H9 (cell line): ENCODE data around the gene ARHGAP45. TPM values are rescaled to one million over a fixed set of nuclear protein-coding genes. Genes with fewer than 3 reads are reported as not detected.
A peak's percentile ranks its signal among the peaks of the same experiment; 100 is the strongest.
"Not testable (repeated sequence)": the region's sequence is repeated elsewhere in the genome, so short reads cannot be mapped to it uniquely, and the experiment has no call there.

ENCODE experiments used
- DNase-seq: peaks from one replicate; pipeline ENCODE4 v3.0.0-alpha.2; 2017
- H2AFZ ChIP-seq: one replicate; pipeline ENCODE4 v1.6.1; 2013; ENCODE audit warnings: mild to moderate bottlenecking, low read length, control low read depth, moderate library complexity
- H2AK5ac ChIP-seq: 2 replicates; pipeline ENCODE4 v1.6.1; 2013; ENCODE audit warnings: low read length, control low read depth, mixed read lengths; ENCODE audit not compliant: insufficient read length
- H2BK120ac ChIP-seq: one replicate; pipeline ENCODE4 v1.6.1; 2013; ENCODE audit warnings: low read depth, mild to moderate bottlenecking, low read length, control low read depth, inconsistent platforms; ENCODE audit not compliant: poor library complexity, severe bottlenecking
- H2BK12ac ChIP-seq: 2 replicates; pipeline ENCODE4 v1.6.1; 2013; ENCODE audit warnings: low read length, control low read depth, mixed read lengths, low read depth; ENCODE audit not compliant: insufficient read length
- H2BK15ac ChIP-seq: 2 replicates; pipeline ENCODE4 v1.6.1; 2013; ENCODE audit warnings: low read depth, low read length, control low read depth
- H2BK20ac ChIP-seq: one replicate; pipeline ENCODE4 v1.6.1; 2013; ENCODE audit warnings: low read depth, mild to moderate bottlenecking, low read length, control low read depth, inconsistent platforms; ENCODE audit not compliant: poor library complexity, severe bottlenecking
- H2BK5ac ChIP-seq: 2 replicates; pipeline ENCODE4 v1.6.1; 2013; ENCODE audit warnings: low read length, control low read depth, mixed read lengths; ENCODE audit not compliant: insufficient read length
- H3K14ac ChIP-seq: 2 replicates; pipeline ENCODE4 v1.6.1; 2013; ENCODE audit warnings: low read length, control low read depth; ENCODE audit not compliant: insufficient read depth
- H3K18ac ChIP-seq: 2 replicates; pipeline ENCODE4 v1.6.1; 2013; ENCODE audit warnings: low read depth, mild to moderate bottlenecking, mixed read lengths, low read length, control low read depth; ENCODE audit not compliant: insufficient read length
- H3K23ac ChIP-seq: 2 replicates; pipeline ENCODE4 v1.6.1; 2013; ENCODE audit warnings: low read length, control low read depth, mixed read lengths, low read depth; ENCODE audit not compliant: insufficient read length
- H3K23me2 ChIP-seq: 2 replicates; pipeline ENCODE4 v1.6.1; 2013; ENCODE audit warnings: low read depth, mild to moderate bottlenecking, mixed read lengths, low read length, control low read depth; ENCODE audit not compliant: insufficient read length, poor library complexity, severe bottlenecking
- H3K27ac ChIP-seq: 2 replicates; pipeline ENCODE4 v1.5.1; 2013; ENCODE audit warnings: low read length, control low read depth, mixed read lengths, low read depth; ENCODE audit not compliant: insufficient read length
- H3K27me3 ChIP-seq: 2 replicates; pipeline ENCODE4 v1.6.1; 2013; ENCODE audit warnings: low read length, control low read depth, inconsistent platforms; ENCODE audit not compliant: insufficient read depth
- H3K4ac ChIP-seq: 2 replicates; pipeline ENCODE4 v1.6.1; 2013; ENCODE audit warnings: low read depth, mild to moderate bottlenecking, control low read depth, inconsistent platforms, low read length, moderate library complexity
- H3K4me1 ChIP-seq: 2 replicates; pipeline ENCODE4 v1.6.1; 2013; ENCODE audit warnings: low read length, control low read depth, inconsistent platforms; ENCODE audit not compliant: insufficient read depth
- H3K4me2 ChIP-seq: 2 replicates; pipeline ENCODE4 v1.6.1; 2013; ENCODE audit warnings: low read length, control low read depth, mixed read lengths; ENCODE audit not compliant: insufficient read length, insufficient read depth
- H3K56ac ChIP-seq: 2 replicates; pipeline ENCODE4 v1.6.1; 2013; ENCODE audit warnings: low read depth, mild to moderate bottlenecking, mixed read lengths, low read length, control low read depth; ENCODE audit not compliant: insufficient read length
- H3K79me1 ChIP-seq: 2 replicates; pipeline ENCODE4 v1.6.1; 2013; ENCODE audit warnings: low read depth, mild to moderate bottlenecking, moderate library complexity, low read length, control low read depth, inconsistent platforms; ENCODE audit not compliant: insufficient read depth, poor library complexity, severe bottlenecking
- H3K79me2 ChIP-seq: 2 replicates; pipeline ENCODE4 v1.6.1; 2013; ENCODE audit warnings: low read length, control low read depth, inconsistent platforms; ENCODE audit not compliant: insufficient read depth
- H3K9ac ChIP-seq: 2 replicates; pipeline ENCODE4 v1.6.1; 2013; ENCODE audit warnings: low read length, control low read depth, mixed read lengths; ENCODE audit not compliant: insufficient read length; ENCODE audit errors: extremely low read depth
- H3K9me3 ChIP-seq: one replicate; pipeline ENCODE4 v1.6.1; 2013; ENCODE audit warnings: low read depth, low read length, inconsistent platforms; ENCODE audit not compliant: control insufficient read depth
- H3T11ph ChIP-seq: one replicate; pipeline ENCODE4 v1.6.1; 2013; ENCODE audit warnings: mild to moderate bottlenecking, low read length, control low read depth, inconsistent platforms
- H4K20me1 ChIP-seq: one replicate; pipeline ENCODE4 v1.6.1; 2013; ENCODE audit not compliant: control insufficient read depth, insufficient read length, insufficient read depth
- H4K5ac ChIP-seq: 2 replicates; pipeline ENCODE4 v1.6.1; 2013; ENCODE audit warnings: low read depth, mild to moderate bottlenecking, mixed read lengths, low read length, control low read depth; ENCODE audit not compliant: insufficient read length
- H4K8ac ChIP-seq: replicated peaks from 2 replicates; pipeline ENCODE4 v1.6.1; 2013; ENCODE audit warnings: low read length, control low read depth, mixed read lengths, low read depth; ENCODE audit not compliant: insufficient read length
- H4K91ac ChIP-seq: 2 replicates; pipeline ENCODE4 v1.6.1; 2013; ENCODE audit warnings: low read depth, mild to moderate bottlenecking, moderate library complexity, mixed read lengths, low read length, control low read depth; ENCODE audit not compliant: insufficient read length
- H3K27ac Mint-ChIP-seq, 3 experiments: 2 replicates in 2 of 3; 3 replicates in 1 of 3; pipeline ENCODE4 v1.8.0; 2020 to 2021; ENCODE audit warnings: mixed read lengths in 3 of 3, mild to moderate bottlenecking in 1 of 3, moderate library complexity in 1 of 3
- H3K27me3 Mint-ChIP-seq: 2 replicates; pipeline ENCODE4 v1.8.0; 2021; ENCODE audit warnings: low read depth, mild to moderate bottlenecking, moderate library complexity, mixed read lengths
- H3K36me3 Mint-ChIP-seq, 3 experiments: 2 replicates in 2 of 3; 3 replicates in 1 of 3; pipeline ENCODE4 v1.8.0; 2020 to 2021; ENCODE audit warnings: low read depth in 3 of 3, mixed read lengths in 3 of 3; ENCODE audit not compliant: insufficient read depth in 1 of 3
- H3K4me1 Mint-ChIP-seq, 2 experiments: 2 replicates each; pipeline ENCODE4 v1.8.0; 2020; ENCODE audit warnings: mixed read lengths in 2 of 2
- H3K4me3 Mint-ChIP-seq, 2 experiments: 2 replicates in 1 of 2; 3 replicates in 1 of 2; pipeline ENCODE4 v1.8.0; 2020 to 2021; ENCODE audit warnings: mild to moderate bottlenecking in 2 of 2, mixed read lengths in 2 of 2, moderate library complexity in 1 of 2
- H3K9me3 Mint-ChIP-seq, 2 experiments: 2 replicates in 1 of 2; 3 replicates in 1 of 2; pipeline ENCODE4 v1.8.0; 2020; ENCODE audit warnings: mild to moderate bottlenecking in 2 of 2, mixed read lengths in 2 of 2, moderate library complexity in 1 of 2
- WGBS: extraction: QIAGEN DNeasy Blood & Tissue Kit; methylation state at CpG from one replicate; pipeline ENCODE4 v1.1.7; 2013; ENCODE audit warnings: missing lambda C conversion rate, low lambda C conversion rate, mixed read lengths; ENCODE audit not compliant: insufficient read length; ENCODE audit errors: extremely low coverage; 5-methylcytosine and 5-hydroxymethylcytosine counted together
- total RNA-seq: library from RNA; stranded (reverse); gene quantifications from 2 replicates; pipeline ENCODE4 v1.2.1, GENCODE V29; 2021

The ARHGAP45 gene
- total RNA-seq, 1 experiment from 2014 or later = 39.8 TPM

DNA sequence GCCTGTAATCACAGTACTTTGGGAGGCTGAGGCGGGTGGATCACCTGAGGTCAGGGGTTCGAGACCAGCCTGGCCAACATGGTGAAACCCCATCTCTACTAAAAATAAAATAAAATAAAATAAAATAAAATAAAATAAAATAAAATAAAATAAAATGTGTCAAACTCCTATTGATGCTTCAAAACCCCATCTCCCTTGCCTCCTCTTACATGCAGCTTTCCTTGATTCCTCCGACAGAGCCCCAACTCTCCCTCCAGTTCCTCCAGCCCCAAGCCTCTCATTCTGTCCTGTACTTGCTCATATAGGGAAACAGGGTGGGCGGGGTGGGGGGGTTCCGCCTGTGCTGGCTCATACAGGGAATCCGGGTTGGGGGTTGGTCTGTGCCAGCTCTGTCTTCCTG is 41.9 kb upstream of the ARHGAP45 start:
- not testable (repeated sequence) for H3K27me3 Mint-ChIP-seq, H3K9me3 Mint-ChIP-seq, H4K8ac ChIP-seq, H3K56ac ChIP-seq, H2BK20ac ChIP-seq, H2AK5ac ChIP-seq, H3K27me3 ChIP-seq, H3K9me3 ChIP-seq, H3K36me3 Mint-ChIP-seq, H4K5ac ChIP-seq, H2BK120ac ChIP-seq, H4K91ac ChIP-seq, H3K79me1 ChIP-seq, DNase-seq, H3K27ac ChIP-seq, H2BK15ac ChIP-seq, H3K4me2 ChIP-seq, H3K4me1 ChIP-seq, H3K14ac ChIP-seq, H3K23ac ChIP-seq, H3T11ph ChIP-seq, H3K9ac ChIP-seq, H3K4ac ChIP-seq, H2AFZ ChIP-seq, H3K18ac ChIP-seq, H4K20me1 ChIP-seq, H2BK12ac ChIP-seq, H2BK5ac ChIP-seq
- Mint-ChIP-seq H3K4me3 (peak overlapping the region in 1 of 2 experiments; percentile 57; a peak in 2 of 5 replicates), H3K27ac (peak overlapping the region in 2 of 3 experiments; percentile 78 to 83; a peak in 3 of 7 replicates), H3K4me1 (peaks cover 4 to 22% of the 10 kb centered on the region in 2 experiments; a peak in 3 of 4 replicates)
- Histone ChIP-seq H3K79me2 (peaks cover 19% of the 10 kb centered on the region; the same call in 1 of the 2 replicates), H3K23me2 (peaks cover 21% of the 10 kb centered on the region)
- WGBS = no CpG with 5 or more reads among the region's 6 CpGs
